Osteocyte (in vitro differentiated cells): Measurements from ENCODE around the gene DOK4. TPM values are rescaled to one million over a fixed set of nuclear protein-coding genes. Genes with fewer than 3 reads are reported as not detected.

Experiments used
- DNase-seq: peaks from one replicate; pipeline ENCODE4 v3.0.0; 2021; ENCODE audit warnings: mixed read lengths; ENCODE audit not compliant: unreplicated experiment; ENCODE audit errors: extremely low spot score
- H3K27ac Mint-ChIP-seq: one replicate; pipeline ENCODE4 v1.8.0; 2021; ENCODE audit warnings: mild to moderate bottlenecking, mixed read lengths; ENCODE audit not compliant: unreplicated experiment
- H3K27me3 Mint-ChIP-seq: one replicate; pipeline ENCODE4 v1.8.0; 2021; ENCODE audit warnings: mixed read lengths; ENCODE audit not compliant: unreplicated experiment
- H3K36me3 Mint-ChIP-seq: one replicate; pipeline ENCODE4 v1.8.0; 2021; ENCODE audit warnings: mixed read lengths; ENCODE audit not compliant: unreplicated experiment
- H3K4me1 Mint-ChIP-seq: one replicate; pipeline ENCODE4 v1.8.0; 2021; ENCODE audit warnings: mixed read lengths; ENCODE audit not compliant: unreplicated experiment
- H3K4me3 Mint-ChIP-seq: one replicate; pipeline ENCODE4 v1.8.0; 2021; ENCODE audit warnings: mild to moderate bottlenecking, moderate library complexity, mixed read lengths; ENCODE audit not compliant: unreplicated experiment
- H3K9me3 Mint-ChIP-seq: one replicate; pipeline ENCODE4 v1.8.0; 2021; ENCODE audit warnings: mixed read lengths; ENCODE audit not compliant: unreplicated experiment
- total RNA-seq: library from RNA; stranded (reverse); gene quantifications from 2 replicates; pipeline ENCODE4 v1.2.1, GENCODE V29; 2021
- TF ChIP-seq, protein P1 (sequence below): fragments of 200-600 bp; sonication (generic); IDR thresholded peaks from 2 replicates; pipeline ENCODE4 v1.5.0; 2021; ENCODE audit warnings: antibody characterized with exemption, mild to moderate bottlenecking, moderate library complexity

DOK4 gene
- total RNA-seq, 1 donor from 2014 or later = 22.5 TPM

DNA sequence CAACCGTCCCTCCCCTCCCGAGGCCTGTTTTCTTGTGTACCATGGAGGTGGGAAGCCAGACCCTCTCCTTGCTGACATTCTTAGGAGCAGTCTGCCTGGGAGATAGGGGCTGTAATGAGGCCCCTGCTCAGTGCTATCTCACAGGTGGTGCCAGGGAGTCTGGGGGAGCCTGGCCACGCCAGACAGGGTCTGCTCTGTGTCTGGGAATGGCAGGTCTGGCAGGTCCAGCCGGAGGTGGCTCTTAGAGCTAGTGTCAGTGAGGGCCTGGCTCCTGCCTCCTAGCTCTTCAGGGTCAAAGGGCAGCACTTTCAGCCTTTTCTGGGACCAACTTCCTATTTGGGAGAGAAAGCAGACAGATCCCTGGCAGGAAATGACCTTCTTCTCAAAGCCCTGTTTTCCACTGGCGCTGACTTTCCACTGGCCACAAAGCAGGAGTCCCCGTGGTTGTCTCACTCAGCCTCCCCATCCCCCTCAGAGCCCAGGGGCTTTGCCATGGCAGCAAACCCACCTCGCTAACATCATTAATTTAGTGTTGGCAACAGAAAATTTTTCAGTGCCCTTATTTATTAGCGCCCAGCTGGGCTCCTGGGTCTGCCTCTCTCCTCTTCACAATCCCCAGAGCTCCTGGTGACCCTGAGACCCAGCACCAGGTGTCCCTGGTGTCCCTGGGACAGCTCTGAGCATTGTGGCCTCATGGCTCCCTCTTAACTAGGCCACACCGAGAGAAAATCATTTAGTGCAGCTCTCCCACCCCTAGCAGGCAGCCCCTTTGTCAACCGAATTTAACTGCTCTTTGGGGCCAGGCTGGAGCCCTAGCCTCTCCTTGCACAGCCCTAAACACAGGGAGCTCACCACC is 24.0 kb upstream of the DOK4 start:
- DNase-seq = no peak
- TF ChIP-seq, protein P1, sequence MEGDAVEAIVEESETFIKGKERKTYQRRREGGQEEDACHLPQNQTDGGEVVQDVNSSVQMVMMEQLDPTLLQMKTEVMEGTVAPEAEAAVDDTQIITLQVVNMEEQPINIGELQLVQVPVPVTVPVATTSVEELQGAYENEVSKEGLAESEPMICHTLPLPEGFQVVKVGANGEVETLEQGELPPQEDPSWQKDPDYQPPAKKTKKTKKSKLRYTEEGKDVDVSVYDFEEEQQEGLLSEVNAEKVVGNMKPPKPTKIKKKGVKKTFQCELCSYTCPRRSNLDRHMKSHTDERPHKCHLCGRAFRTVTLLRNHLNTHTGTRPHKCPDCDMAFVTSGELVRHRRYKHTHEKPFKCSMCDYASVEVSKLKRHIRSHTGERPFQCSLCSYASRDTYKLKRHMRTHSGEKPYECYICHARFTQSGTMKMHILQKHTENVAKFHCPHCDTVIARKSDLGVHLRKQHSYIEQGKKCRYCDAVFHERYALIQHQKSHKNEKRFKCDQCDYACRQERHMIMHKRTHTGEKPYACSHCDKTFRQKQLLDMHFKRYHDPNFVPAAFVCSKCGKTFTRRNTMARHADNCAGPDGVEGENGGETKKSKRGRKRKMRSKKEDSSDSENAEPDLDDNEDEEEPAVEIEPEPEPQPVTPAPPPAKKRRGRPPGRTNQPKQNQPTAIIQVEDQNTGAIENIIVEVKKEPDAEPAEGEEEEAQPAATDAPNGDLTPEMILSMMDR = no peak
- Mint-ChIP-seq H3K4me3 (no peak overlapping the region), H3K36me3 (peaks cover 12% of the 10 kb centered on the region), H3K4me1 (peaks cover 7% of the 10 kb centered on the region), H3K27ac (no peak overlapping the region), H3K27me3 (peaks cover 4% of the 10 kb centered on the region), H3K9me3 (no peaks in the 10 kb centered on the region)

DNA sequence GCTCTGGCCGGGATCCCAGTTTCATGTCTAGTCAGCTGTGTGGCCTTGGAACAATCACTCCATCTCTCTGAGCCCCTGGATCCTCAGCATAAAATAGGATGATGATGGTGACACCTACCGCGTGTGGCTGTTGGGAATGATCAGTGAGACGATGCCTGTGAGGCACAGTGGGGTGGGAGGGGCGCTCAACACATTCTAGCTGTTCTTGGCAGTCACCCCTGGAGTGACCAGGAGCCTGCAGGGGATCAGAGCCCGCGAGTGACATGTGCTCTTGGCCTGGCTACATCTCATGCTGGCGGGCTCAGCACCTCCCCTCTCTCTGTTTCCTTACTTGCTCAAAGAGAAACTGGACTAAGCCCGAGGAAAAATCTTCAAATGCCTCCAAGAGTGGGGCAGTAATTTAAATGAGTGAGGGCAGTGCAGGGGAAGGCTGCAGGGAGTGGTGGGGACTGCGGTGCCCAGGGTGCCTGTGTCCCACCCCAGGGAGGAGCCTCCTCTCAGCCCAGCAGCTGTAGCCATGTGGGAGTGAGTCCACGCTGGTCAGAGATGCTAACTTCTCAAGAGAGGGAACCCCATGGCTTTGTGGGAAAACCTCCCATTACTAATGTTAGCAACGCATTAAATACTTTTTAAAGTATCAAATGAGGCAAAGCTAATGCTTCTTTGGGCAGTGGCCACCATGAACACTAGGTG is 23.1 kb upstream of the DOK4 start:
- H3K4me3 Mint-ChIP-seq = no peak overlapping the region
- H3K27me3 Mint-ChIP-seq = peaks cover 4% of the 10 kb centered on the region
- TF ChIP-seq, protein P1 = no peak
- peaks cover 7% of the 10 kb centered on the region for H3K4me1 Mint-ChIP-seq
- peaks cover 12% of the 10 kb centered on the region for H3K36me3 Mint-ChIP-seq
- no peak for DNase-seq
- no peak overlapping the region for H3K27ac Mint-ChIP-seq
- H3K9me3 Mint-ChIP-seq = no peaks in the 10 kb centered on the region

DNA sequence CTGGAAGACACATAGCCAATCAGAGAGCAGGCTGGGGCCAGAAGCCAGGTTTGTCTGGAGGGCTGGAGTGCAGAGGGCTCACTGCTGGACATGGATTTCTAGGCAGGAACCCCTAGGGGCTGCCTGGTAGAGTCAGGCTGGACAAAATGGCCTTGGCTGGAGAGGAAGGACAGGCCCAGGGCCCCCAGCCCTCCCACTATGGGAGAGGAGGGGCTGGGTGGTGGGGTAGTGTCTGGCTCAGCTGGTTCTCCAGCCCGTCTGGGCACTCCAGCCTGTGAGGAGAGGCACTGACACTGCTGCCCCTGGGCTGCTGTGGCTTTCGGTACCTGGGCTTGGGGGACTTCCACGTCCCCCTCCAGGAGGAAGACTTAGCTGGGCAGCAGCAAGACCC is 21.7 kb upstream of the DOK4 start:
- Mint-ChIP-seq H3K27me3 (peaks cover 8% of the 10 kb centered on the region), H3K4me3 (no peak overlapping the region), H3K9me3 (no peaks in the 10 kb centered on the region), H3K36me3 (peaks cover 6% of the 10 kb centered on the region), H3K27ac (no peak overlapping the region), H3K4me1 (peaks cover under 1% of the 10 kb centered on the region)
- TF ChIP-seq, protein P1 = no peak
- no peak for DNase-seq

GRCh38 chr16:57507136-57508034 is 21.1 kb upstream of the DOK4 start:
- Mint-ChIP-seq H3K36me3 (peaks cover 5% of the 10 kb centered on the region), H3K4me3 (no peak overlapping the region), H3K27me3 (peaks cover 13% of the 10 kb centered on the region), H3K9me3 (no peaks in the 10 kb centered on the region), H3K4me1 (no peaks in the 10 kb centered on the region), H3K27ac (no peak overlapping the region)
- TF ChIP-seq, protein P1 = no peak
- no peak for DNase-seq
